ENCODE data around the gene NUDCD3. TPM values are rescaled to one million over a fixed set of nuclear protein-coding genes. Genes with fewer than 3 reads are reported as not detected.

The NUDCD3 gene
- total RNA-seq, 4 donors from 2014 or later = 29.7 to 66.7 (median 40.0) TPM

- no peak for TF ChIP-seq CTCF (IDR thresholded peaks at IDR 0.05; ENCODE audit: low read depth)
Observed at GRCh38 chr7:44535348-44536064, 45.0 kb upstream of the NUDCD3 start.

DNA sequence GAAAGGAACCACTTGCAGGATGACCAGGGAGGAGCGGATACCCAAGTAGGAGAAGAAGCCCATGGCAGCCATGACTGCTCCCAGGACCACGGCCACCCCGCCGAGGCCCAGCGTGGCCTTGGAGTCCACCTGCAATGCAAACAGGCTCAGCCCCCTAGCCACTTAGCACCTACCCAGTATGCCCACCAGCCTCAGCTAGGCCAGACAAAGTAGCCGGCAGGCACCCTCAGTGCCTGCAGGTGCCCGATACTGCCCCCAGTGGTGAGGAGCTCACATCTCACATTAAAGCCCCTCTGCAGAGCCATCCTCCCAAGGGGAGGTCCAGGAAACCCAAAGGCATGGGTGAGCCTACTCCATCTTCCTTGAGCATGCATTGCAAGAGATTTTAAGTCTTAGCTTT is 44.0 kb upstream of the NUDCD3 start:
- TF ChIP-seq CTCF (IDR thresholded peaks at IDR 0.05; ENCODE audit: low read depth) = no peak

- TF ChIP-seq CTCF (IDR thresholded peaks at IDR 0.05; ENCODE audit: low read depth) = no peak
Observed at GRCh38 chr7:44534087-44534486, 43.6 kb upstream of the NUDCD3 start.

- TF ChIP-seq CTCF (IDR thresholded peaks at IDR 0.05; ENCODE audit: low read depth) = no peak
Observed at GRCh38 chr7:44533301-44534055, 43.0 kb upstream of the NUDCD3 start.

GRCh38 chr7:44531421-44532380 is 41.2 kb upstream of the NUDCD3 start:
- TF ChIP-seq CTCF (IDR thresholded peaks at IDR 0.05; ENCODE audit: low read depth) = no peak

DNA sequence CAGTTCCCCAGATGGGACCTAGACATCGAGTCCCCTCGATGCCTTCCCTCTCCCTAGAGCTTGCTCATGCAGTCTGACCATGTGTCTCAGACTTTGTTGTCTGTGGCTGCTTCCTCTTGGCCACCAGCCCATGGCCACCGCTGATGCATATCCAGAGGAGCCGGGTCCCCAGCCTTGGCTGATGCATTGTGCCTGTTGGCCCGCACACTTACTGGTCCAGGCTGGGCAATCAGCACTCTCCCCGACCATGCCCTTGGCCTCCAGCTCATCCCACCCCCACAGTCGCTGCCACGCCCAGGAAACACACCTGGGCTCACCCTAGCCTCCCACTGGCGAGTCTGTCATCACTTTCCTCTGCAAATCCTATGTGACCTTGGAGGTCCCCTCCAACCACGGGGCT is 40.5 kb upstream of the NUDCD3 start:
- TF ChIP-seq CTCF (IDR thresholded peaks at IDR 0.05; ENCODE audit: low read depth) = no peak
